ENCODE measurements around the gene PITPNC1. TPM values are rescaled to one million over a fixed set of nuclear protein-coding genes. Genes with fewer than 3 reads are reported as not detected.

The PITPNC1 gene
- total and polyA plus RNA-seq, 11 donors = 7.0 to 20.8 (median 11.3) TPM

GRCh38 chr17:67519801-67520251, 142.7 kb downstream of the PITPNC1 start:
- no peaks in the 10 kb centered on the region for H3K36me3 ChIP-seq
- 87 to 93% (median 90%) methylated on average over 5 of the region's 5 CpGs for WGBS, 4 donors
- no peak overlapping the region for H3K4me3 ChIP-seq
- H3K9me3 ChIP-seq = peaks cover 0 to 6% (median 0%) of the 10 kb centered on the region in 12 donors
- intact Hi-C loops (cut with DNase I) = no loop called here
- H3K27me3 ChIP-seq = no peaks in the 10 kb centered on the region
- H3K27ac ChIP-seq = no peak overlapping the region
- TF ChIP-seq CTCF (IDR thresholded peaks at IDR 0.05) (no peak), POLR2A (IDR thresholded peaks at IDR 0.05) (no peak)
- DNase-seq = no peak
- H3K4me1 ChIP-seq = peaks cover 2 to 43% (median 17%) of the 10 kb centered on the region in 12 donors
- no peak for ATAC-seq

GRCh38 chr17:67520252-67520906, 143.3 kb downstream of the PITPNC1 start:
- no peak overlapping the region for H3K27ac ChIP-seq
- intact Hi-C loops (cut with DNase I) = no loop called here
- peaks cover 0 to 38% (median 12%) of the 10 kb centered on the region in 12 donors for H3K4me1 ChIP-seq
- 72 to 79% (median 75%) methylated on average over 13 of the region's 13 CpGs for WGBS, 4 donors
- ATAC-seq = peak in 2 of 4 donors; percentile 14 to 45
- no peak for TF ChIP-seq POLR2A (IDR thresholded peaks at IDR 0.05)
- TF ChIP-seq CTCF (IDR thresholded peaks at IDR 0.05) = no peak
- no peaks in the 10 kb centered on the region for H3K27me3 ChIP-seq
- peak overlapping the region in 2 of 12 donors; percentile 16 to 27 for H3K4me3 ChIP-seq
- H3K36me3 ChIP-seq = no peaks in the 10 kb centered on the region
- DNase-seq = no peak
- peaks cover 0 to 6% (median 0%) of the 10 kb centered on the region in 12 donors for H3K9me3 ChIP-seq

- ATAC-seq (no peak), DNase-seq (no peak)
- Histone ChIP-seq H3K36me3 (no peaks in the 10 kb centered on the region), H3K4me3 (no peak overlapping the region), H3K27me3 (no peaks in the 10 kb centered on the region), H3K27ac (no peak overlapping the region), H3K9me3 (peaks cover 0 to 6% (median 0%) of the 10 kb centered on the region in 12 donors), H3K4me1 (peaks cover 0 to 30% (median 4%) of the 10 kb centered on the region in 12 donors)
- intact Hi-C loops (cut with DNase I) = no loop called here
- TF ChIP-seq POLR2A (IDR thresholded peaks at IDR 0.05) (no peak), CTCF (IDR thresholded peaks at IDR 0.05) (no peak)
- WGBS, 4 donors = 90 to 96% (median 92%) methylated on average over 10 of the region's 10 CpGs
These were observed 144.1 kb downstream of the PITPNC1 start for GRCh38 chr17:67520916-67521774.

GRCh38 chr17:67521775-67522069, 144.6 kb downstream of the PITPNC1 start:
- intact Hi-C loops (cut with DNase I) = no loop called here
- no peaks in the 10 kb centered on the region for H3K27me3 ChIP-seq
- H3K36me3 ChIP-seq = no peaks in the 10 kb centered on the region
- peaks cover 0 to 26% (median 0%) of the 10 kb centered on the region in 12 donors for H3K4me1 ChIP-seq
- DNase-seq = no peak
- WGBS, 4 donors = 90 to 93% (median 92%) methylated on average over 7 to 9 of the region's 9 CpGs
- ATAC-seq = no peak
- H3K9me3 ChIP-seq = peaks cover 0 to 6% (median 0%) of the 10 kb centered on the region in 12 donors
- no peak overlapping the region for H3K4me3 ChIP-seq
- no peak overlapping the region for H3K27ac ChIP-seq
- TF ChIP-seq POLR2A (IDR thresholded peaks at IDR 0.05) = no peak
- no peak for TF ChIP-seq CTCF (IDR thresholded peaks at IDR 0.05)
